GM12874 (cell line): ENCODE data around the gene MCHR2.

Experiments
- TF ChIP-seq, protein P1 (sequence below): IDR thresholded peaks from 2 replicates; pipeline ENCODE4 v1.5.1; 2011; ENCODE audit warnings: low read depth, mild to moderate bottlenecking, control low read depth, low read length, moderate library complexity; ENCODE audit not compliant: insufficient read depth

MCHR2 gene

DNA sequence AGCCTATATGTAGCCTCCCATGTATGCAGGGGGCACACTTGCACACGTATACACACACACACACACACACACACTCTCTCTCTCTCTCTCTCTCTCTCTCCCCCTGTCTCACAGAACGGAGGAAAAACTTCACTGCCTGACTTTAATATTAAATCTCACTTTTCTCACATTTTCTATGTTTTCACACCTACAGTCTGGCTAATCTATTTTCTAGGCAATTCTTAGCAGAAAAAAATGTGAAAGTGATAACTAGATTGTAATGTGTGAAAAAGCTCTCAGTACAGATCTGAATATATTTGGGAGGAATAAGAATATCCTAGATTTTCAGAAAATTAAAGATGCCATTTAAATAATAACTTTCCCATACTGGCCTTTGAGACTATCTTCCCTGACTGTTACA, 120.9 kb downstream of the MCHR2 start:
- TF ChIP-seq, protein P1, sequence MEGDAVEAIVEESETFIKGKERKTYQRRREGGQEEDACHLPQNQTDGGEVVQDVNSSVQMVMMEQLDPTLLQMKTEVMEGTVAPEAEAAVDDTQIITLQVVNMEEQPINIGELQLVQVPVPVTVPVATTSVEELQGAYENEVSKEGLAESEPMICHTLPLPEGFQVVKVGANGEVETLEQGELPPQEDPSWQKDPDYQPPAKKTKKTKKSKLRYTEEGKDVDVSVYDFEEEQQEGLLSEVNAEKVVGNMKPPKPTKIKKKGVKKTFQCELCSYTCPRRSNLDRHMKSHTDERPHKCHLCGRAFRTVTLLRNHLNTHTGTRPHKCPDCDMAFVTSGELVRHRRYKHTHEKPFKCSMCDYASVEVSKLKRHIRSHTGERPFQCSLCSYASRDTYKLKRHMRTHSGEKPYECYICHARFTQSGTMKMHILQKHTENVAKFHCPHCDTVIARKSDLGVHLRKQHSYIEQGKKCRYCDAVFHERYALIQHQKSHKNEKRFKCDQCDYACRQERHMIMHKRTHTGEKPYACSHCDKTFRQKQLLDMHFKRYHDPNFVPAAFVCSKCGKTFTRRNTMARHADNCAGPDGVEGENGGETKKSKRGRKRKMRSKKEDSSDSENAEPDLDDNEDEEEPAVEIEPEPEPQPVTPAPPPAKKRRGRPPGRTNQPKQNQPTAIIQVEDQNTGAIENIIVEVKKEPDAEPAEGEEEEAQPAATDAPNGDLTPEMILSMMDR = no peak

DNA sequence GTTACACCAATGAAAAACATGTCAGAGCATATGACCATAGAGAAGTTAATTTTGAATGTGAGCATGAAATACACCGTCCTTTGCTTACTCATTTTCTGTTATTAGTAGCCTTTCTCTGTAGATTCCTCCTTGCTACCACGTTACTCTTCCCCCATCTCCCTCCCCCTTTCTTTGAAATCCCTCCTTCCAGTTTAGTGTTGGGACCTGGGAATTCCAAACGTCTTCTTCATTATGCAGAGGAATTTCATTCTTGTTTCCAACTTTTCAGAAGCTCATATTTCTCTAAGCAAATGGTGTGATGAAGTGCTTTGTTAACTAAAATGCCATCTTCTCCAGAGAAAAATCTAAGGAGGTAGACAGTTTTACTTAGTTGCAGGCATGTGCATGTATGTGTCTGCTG, 122.4 kb downstream of the MCHR2 start:
- TF ChIP-seq, protein P1 = no peak
